ENCODE measurements around the gene SORCS1.

SORCS1 gene

GRCh38 chr10:106567629-106568028, 596.9 kb downstream of the SORCS1 start:
- no peak for DNase-seq

- no peak for DNase-seq
Observed at GRCh38 chr10:106566873-106567272, 597.6 kb downstream of the SORCS1 start.

GRCh38 chr10:106565546-106565945, 599.0 kb downstream of the SORCS1 start:
- no peak for DNase-seq

GRCh38 chr10:106563384-106563783, 601.1 kb downstream of the SORCS1 start:
- no peak for DNase-seq

GRCh38 chr10:106560925-106561640, 603.4 kb downstream of the SORCS1 start:
- no peak for DNase-seq

GRCh38 chr10:106559442-106559841, 605.1 kb downstream of the SORCS1 start:
- DNase-seq = no peak

DNA sequence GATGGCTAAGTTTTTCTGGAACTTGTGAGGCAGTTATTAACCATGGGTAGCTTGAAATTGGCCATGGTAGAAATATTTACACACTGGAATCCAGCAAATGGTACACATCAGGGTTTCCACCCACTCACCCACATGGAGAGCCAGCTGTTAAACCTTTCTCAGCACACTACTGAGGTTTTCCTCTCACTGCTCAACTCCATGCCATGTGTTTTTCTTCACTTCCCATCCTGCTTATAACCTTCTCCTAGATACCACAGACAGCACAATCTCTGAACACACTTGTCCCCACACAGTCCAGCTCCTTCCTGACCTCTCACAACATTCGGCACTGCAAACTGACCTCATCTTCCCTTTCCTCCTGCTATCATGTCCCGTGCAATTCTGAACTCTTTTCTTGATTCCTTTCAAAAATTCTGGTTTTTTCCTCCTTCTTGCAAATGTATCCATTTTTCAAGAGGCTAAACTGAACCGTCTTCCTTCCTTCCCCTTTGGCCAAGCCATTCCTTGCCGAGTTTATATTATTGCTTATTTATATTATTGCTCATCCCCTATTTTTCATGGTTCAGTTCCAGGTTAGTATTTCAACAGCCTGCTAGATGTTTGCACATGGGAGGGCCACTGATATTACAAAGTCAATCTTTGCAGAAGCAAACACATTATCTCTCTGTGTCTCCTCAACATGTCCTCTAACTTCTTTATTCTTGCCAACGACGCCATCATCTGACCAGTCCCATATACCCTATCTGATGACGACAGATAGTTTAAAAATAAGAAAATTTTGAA, 606.4 kb downstream of the SORCS1 start:
- no peak for DNase-seq

DNA sequence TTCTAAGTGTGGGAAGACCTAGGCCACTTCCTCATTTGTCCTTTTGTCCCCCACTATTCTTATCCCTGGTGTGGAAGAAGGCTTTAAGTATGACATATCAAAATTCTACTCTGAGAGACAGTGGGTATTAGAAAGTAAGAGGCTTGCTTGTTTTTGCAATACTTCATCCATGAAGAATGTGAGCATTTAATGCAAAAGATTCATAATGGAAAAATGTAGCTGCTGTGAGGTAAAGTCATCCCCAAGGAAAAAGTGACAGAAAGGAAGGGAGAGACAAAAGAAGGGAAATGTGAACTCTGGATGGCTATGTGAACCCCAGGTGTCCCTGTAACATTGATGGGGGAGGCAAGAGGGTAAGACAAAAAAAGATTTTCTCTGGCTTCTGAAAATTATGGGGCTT, 607.5 kb downstream of the SORCS1 start:
- DNase-seq = no peak

DNA sequence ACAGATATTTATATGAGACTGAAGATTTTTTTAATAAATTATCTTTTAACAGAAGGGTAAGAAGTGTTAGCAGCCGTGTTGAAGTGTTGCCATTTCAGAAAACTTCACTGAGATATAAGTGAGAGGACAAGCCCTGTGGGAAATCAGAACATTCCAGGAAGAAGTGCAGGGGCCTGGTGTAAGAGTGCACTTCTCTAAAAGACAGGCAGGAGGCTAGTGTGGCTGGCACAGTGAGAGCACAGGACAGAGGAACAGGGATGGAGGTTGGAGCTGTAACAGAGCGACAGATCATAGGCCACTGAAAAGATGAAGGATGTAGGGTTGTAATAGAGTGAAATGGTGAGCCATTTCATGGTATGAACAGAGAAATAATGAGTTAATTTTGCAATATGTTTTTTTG, 608.9 kb downstream of the SORCS1 start:
- DNase-seq = no peak

GRCh38 chr10:106551501-106552062, 612.9 kb downstream of the SORCS1 start:
- no peak for DNase-seq

GRCh38 chr10:106548832-106549231, 615.7 kb downstream of the SORCS1 start:
- no peak for DNase-seq

DNA sequence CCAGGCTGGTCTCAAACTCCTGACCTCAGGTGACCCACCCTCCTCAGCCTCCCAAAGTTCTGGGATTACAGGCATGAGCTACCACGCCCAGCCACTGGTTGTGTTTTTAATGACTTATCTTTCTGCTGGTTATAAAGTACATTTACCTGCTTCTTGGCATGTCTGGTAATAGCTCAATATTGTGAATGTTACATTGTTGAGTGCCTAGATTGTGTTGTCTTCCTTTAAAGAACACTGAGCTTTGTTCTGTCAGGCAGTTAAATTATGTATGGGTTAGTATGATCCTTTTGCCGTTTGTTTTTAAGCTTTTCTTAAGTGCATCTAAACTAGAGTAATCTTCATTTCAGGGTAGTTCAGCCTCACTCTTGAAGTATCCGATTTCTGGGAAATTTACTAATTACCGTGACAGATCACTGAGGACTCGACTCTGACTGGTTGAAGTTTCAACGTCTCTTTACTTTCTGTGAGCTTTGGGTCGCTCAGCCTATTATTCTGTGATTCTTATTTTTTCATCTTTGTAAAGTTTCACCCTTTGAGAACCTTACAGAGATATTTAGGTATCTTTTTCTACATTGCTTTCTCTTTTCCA, 617.4 kb downstream of the SORCS1 start:
- no peak for DNase-seq

DNA sequence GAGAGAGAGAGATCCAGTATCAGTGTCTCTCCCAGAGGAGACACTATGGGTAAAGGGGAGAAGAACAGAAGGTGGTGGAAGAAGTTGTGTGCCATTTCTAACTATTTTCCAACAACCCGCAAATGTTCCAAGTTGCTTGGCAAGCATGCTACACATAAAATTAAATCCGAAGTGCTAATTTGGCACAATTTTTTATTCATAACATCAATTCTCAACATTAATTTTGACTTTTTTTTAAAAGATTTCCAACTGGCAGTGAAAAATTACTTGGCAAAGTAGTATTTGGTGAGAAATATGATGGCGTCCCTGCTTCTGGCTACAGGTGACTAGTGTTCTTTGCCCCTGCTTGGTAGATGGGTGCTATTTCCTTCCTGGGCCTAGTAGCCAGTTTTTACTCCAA, 622.0 kb downstream of the SORCS1 start:
- no peak for DNase-seq

DNA sequence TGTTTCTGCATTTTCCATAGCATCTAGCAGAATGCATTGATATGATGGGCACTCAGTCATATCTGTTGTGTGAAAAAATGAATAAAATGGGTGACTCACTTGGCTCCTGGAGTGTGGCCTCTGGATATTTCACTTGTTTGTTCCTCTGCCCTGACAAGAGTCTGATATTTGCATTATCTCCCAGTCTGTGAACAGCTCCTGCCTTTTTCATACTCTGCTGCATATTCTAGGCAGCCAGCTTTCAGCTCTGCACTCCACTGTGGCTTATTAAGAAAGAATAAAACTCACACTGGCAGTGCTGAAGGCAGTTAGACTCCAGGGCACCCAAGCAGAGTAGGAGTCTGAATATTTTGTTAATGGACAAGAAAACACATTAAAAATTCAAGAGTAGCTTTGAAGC, 623.9 kb downstream of the SORCS1 start:
- DNase-seq = no peak

GRCh38 chr10:106537866-106538265, 626.6 kb downstream of the SORCS1 start:
- no peak for DNase-seq

DNA sequence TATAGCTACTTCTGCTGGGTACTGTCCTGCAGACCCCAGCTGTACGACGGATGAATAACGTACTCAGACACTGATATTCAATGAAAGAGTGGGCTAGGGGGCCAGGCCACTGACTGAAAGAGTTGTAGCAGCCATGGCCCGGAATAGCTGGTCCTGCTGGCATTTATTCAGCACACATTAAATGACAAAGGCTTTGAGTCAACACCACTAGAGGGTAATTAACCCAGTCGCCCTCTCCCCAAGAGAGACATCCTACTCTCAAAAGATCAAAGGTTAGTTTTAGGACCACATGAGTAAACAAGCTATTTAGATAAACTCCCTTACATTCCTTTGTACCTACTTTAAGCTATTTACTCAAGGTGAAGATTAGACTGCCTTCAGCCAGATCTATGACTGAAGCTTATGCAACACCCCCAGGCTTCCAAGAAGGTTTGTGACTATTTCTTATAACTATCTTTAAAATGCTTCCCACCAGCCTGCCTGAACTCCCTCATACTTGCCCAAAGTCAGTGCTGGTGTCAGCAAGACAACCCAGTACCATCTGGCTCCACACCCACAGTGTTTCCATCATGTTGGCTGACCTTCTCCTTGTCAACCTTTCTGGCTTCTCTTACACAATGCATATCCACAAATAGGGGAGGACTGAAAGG, 629.1 kb downstream of the SORCS1 start:
- DNase-seq = no peak

DNA sequence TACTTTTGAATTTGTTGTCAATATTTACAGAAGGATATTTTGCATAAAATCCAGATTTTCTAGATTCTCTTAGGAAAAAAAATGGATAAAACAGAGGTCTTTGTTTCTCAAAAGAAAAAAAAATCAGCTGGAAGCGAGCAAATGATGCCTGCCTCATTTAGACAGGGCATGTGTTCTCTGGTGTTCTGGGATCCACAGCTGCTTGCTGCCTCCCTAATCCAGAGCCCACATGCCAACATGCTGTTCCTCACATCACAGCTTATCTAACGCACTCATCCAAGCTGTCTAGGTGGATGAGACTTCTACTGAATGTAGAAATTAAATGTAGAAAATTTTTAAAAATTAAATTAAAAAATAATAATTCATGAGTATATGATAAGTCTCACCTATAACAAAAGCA, 630.1 kb downstream of the SORCS1 start:
- DNase-seq = no peak

- no peak for DNase-seq
Observed at GRCh38 chr10:106528702-106529101, 635.8 kb downstream of the SORCS1 start.

DNA sequence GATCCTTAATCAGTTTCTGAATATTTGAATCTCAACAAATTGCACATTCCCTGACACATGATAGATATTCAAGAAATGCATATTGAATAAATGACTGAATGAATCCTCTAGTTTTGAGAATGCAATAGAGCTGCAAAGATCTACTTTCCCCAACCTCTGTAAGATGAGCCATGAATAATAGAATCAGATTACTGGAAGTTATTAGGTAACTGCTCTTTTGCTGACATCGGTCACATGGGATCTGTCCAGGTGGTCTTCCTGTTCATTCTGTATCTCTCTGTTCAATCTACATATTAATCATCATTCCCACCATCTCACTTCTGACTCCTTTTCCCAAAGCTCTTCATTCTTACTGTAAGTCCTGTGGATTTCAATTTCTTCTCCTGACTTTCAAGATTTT, 638.7 kb downstream of the SORCS1 start:
- DNase-seq = no peak

All from inflammatory macrophage treated with lipopolysaccharide for 1 hour (primary cell).